ENCODE data around the gene GCGR.
A peak's percentile ranks its signal among the peaks of the same experiment; 100 is the strongest.
"Not testable (repeated sequence)": the region's sequence is repeated elsewhere in the genome, so short reads cannot be mapped to it uniquely, and the experiment has no call there.

Gene GCGR

GRCh38 chr17:81833160-81833920 is 29.4 kb downstream of the GCGR start, which contains the start of gene MCRIP1:
MCRIP1 (minus strand) TSS chr17:81833291; CDS start chr17:81824506, 8,785 bp downstream.
- peak; percentile 95 to 97 for DNase-seq

GRCh38 chr17:81833921-81834830 is 30.2 kb downstream of the GCGR start:
- no peak for DNase-seq

GRCh38 chr17:81834831-81835267 is 30.9 kb downstream of the GCGR start, which contains the start of gene PPP1R27:
PPP1R27 (minus strand) TSS chr17:81835050; CDS start chr17:81834953, 97 bp downstream.
- no peak for DNase-seq

DNA sequence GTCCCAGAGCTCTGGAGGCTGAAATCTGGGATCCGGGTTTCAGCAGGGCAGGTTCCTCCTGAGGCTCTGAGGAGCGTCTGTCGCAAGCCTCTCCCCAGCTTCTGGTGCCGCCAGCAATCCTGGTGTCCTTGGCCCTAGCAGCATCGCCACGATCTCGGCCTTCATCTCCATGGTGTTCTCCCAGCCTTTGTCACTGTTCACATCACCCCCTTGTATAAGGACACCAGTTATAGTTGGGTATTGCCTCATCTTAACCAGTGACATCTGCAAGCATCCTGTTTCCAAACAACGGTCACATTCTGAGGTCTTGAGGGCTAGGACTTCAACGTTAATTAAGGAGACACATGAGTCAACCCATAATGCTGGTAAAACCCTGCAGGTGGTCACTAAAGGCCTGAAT is 33.7 kb downstream of the GCGR start:
- DNase-seq: no peak

DNA sequence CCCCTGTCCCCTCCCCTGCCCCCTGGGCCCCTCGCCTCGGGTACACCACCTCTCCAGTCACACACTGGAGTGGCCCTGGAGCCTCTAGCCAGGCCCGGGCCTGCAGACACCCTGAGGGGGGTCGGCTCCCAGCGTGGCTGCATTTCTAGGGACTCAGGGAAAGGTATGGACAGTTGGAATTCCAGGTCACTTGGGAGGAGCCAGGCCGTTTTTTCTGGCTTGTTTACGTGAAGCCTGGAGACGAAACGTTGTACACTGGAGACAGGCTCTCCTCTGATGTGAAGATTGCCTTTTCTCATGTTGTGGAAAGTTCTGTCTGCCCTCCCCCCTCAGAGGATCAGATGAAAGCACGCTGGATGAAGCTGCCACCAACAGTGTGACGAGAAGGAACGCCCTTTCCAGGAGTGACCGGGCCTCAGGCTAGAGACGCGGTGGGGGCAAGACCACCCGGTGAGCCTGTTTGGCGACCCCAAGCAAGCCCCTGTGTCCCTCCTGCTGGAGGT is 34.9 kb downstream of the GCGR start:
- no peak for DNase-seq

DNA sequence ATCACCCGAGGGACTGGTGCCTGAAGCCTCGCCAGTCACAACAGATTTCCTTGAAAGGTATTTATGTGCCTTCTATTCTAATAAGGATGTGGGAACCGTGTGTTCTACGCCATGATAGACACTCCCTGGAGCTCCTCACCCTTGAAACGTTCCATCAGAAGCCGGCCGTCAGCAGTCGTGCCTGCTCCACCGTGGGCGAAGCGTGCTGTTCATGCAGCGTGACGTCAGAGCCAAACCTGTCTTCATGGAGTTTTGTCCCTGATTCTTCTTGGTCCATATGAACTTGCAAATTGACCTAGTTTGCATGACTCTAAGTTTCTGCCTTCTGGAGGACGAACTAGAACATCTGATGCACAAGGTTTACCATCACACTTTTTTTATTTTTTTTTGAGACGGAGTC is 35.4 kb downstream of the GCGR start:
- no peak for DNase-seq

GRCh38 chr17:81840059-81840458 is 36.1 kb downstream of the GCGR start:
- not testable (repeated sequence) for DNase-seq

GRCh38 chr17:81840826-81841778 is 37.2 kb downstream of the GCGR start:
- no peak for DNase-seq

DNA sequence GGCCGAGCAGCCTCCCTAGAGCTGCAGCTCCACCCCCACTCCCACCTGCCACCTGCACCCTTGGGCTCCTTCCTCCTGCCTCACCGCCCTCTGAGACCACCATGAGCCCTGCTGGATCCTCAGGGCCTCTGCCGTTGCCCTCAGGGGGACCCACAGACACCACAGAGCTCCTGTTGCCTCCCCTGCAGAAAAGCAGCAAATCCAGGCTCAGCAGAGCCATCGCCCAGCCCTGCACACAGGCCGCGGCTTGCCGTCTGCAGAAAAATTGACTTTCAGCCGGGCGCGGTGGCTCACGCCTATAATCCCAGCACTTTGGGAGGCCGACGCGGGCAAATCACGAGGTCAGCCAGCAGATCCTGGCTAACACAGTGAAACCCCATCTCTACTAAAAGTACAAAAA is 37.9 kb downstream of the GCGR start:
- DNase-seq: no peak

GRCh38 chr17:81842378-81842724 is 38.4 kb downstream of the GCGR start:
- no peak for DNase-seq

DNA sequence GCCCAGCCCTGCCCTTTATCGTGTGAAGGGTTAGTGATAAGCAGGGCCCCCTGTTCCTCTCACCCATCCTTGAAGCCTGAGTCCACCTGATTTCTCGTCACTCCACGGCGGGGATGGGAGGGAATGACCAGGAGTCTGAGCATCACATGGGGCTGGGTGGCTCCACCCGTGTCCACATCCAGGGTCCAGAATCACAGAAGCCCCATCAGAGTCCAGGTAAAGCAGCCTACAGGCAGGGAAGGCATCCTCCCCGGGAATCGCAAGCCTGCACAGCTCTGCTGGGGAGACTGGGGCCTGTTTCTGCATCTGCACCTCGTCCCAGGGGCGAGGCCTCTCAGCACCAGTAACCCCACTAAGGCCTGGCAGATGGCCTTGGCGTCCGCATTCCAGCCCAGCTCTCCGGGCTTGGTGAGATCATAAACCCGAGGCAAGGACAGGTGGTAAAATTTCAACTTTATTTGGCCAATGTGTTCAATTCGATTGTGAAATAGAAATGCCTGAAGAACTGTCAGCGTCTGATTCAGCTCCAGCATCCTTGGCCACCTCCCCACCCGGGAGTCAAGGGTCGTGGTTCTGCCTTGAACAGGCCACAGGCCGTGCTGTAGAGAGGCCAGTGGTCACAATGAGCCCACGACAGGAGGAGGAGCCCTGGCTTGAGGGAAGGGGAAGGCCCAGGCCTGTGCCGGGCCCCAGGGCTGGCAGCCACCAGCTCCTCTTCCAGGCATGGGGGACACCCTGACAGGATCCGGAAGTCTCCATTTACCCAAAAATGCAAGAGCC is 39.0 kb downstream of the GCGR start:
- no peak for DNase-seq

DNA sequence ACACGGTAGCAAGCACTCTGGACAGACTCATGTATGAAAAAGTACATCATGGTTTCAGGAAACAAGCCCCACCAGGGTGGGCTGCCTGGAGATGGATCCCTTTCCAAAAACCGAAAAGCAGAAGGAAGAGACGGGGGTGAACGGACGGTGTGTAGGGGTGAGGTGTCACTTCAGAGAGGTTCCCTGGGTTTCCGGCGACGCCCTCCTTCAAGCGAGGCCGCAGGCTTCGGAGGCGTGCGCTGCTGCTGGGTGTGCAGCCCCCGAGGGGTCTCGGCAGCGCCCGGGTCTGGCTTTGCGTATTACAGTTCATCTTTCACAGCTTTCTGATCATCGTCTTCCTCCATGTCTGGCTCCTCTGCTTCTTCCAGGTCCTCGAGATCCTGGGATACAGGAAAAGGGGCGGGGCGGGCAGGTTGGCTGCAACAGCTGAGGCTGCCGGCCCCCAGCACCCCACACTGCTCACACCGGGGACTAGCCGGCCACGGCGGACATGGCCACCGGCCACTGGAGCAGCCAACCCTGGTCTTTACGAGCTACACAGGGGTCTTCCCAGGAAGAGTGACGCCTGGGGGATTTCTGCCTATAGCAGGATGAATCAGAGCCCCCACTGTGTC is 39.9 kb downstream of the GCGR start:
- no peak for DNase-seq

DNA sequence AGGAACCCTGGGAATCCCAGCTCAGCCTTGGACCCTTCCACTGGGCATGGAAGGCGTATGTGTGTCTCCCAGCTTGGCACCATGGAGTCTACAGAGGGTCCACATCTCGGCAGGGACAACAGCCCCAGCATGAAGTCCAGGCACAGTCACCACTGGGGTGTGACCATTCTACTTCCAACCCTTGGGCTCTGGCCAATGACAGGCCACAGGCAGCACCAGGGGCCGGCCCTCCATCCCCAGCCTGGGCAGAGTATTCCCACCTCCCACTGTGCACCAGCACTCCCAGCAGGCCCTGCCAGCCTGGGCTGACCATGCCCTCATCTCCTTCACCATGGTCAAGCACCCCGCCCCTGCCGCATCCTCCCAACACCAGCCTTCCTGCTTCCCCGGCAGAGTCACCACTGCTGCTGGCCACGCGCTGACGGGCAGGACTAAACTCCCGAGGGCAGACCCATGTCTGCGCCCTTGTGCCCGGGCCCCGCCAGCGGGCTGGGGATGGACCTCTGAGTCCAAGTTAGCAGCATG is 40.4 kb downstream of the GCGR start:
- DNase-seq: no peak

DNA sequence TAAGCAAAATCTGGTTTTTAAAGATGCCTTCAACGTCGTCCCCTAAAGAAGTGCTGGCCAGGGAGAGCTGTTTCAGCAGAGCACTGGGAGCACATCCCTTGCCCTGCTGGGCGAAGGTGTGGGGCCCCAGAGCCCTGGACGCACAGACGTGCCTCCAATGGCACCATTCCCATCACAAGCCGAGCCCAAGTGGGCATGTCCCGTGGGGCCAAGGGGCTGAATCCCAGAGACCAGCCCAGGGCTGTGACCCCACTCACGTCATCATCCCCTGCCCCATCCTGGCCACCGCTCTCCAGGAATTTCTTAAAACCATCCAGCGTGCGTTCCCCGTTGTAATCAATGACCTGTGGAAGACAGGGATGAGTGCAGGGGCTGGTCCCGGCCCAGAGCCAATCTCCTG is 40.9 kb downstream of the GCGR start:
- no peak for DNase-seq

DNA sequence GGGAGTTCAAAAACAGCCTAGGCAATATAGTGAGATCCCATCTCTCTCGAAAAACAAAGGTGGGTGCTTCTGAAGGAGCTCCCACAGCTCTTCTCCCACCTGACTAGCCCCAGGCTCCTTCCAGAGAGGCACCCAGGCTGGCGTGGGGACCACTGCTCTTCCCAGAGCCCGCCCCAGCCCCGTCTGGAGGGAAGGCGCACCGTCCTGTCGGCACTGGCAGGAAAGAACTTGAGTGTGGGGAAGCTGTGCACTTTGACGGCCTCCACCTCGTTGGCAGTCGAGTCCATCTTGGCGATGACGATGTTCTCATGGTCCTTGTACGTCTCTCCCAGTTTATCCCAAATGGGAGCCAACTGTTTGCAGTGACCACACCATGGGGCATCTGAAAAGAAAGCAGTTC is 41.4 kb downstream of the GCGR start:
- DNase-seq: no peak

GRCh38 chr17:81845881-81846742 is 42.2 kb downstream of the GCGR start:
- no peak for DNase-seq

GRCh38 chr17:81846743-81847689 is 43.1 kb downstream of the GCGR start:
- no peak for DNase-seq

DNA sequence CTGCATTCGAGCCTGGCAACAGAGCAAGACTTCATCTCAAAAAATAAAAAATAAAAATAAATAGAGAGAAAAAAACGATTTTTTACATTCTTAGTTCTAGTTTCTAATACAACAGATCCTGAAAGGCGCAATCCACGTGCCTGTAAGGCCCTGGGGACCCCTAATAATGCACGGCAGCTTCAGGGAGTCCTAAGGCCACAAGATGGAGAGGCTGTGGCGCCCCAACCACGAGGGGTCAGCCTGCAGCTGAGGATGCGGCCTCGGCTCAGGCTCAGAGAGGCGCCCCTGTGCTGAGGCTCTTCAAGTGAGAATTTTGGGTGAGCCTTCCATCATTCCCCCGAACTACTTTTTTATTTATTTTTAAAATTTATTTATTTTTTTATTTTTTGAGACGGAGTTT is 45.5 kb downstream of the GCGR start:
- DNase-seq: no peak

GRCh38 chr17:81851423-81851822 is 47.5 kb downstream of the GCGR start:
- no peak for DNase-seq
